ENCODE results near the gene MTA1. TPM values are rescaled to one million over a fixed set of nuclear protein-coding genes. Genes with fewer than 3 reads are reported as not detected.

The MTA1 gene
- total RNA-seq, 1 donor from 2014 or later = 172 TPM

DNA sequence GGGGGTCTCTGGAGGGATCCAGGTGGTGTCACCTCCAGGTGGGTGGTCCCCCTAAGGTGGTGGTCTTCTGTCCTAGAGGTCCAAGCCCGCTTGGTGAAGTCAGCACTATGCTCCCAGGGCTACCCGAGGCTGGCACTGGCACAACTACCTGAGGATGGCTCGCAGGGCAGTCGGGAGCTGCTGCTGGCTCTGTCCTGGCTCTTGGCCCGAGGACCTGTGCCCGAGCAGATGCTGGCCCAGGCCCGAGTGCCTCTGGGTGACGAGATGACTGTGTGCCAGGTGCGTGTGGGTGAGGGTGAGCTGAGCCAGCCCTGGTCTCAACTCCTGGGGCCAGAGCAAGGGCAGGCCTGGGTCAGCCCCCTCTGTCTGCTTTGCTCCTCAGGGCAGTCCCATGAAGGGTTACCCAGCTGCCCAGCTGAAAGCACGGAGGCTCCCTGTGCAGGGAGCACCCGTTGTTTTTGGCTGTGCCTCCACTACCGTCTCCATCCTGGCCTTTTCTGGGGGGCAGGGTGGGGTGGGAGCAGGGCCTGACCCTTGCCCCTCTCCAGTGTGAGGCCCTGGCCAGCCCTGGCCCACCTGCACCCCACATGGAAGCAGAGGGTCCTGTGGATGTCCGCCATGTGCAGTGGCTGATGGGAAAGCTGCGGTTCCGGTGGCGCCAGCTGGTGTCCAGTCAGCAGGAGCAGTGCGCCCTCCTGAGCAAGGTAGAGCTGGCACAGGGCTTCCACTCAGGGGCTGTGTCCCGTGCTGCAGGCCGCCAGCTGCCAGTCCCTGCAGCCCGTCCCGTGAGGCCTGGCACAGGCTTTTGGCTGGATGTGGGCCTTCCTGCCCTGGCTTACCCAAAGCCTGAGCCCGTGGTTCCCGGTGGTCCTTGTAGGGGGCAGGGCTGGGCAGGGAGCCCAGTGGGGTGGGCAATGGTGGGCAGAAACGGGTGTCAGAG, 72.7 kb downstream of the MTA1 start:
- Mint-ChIP-seq H3K4me3 (ENCODE audit: low read depth) (peak overlapping the region; percentile 85), H3K4me1 (ENCODE audit: low read depth) (peaks cover 12% of the 10 kb centered on the region), H3K27ac (peak overlapping the region; percentile 90), H3K9me3 (no peaks in the 10 kb centered on the region), H3K27me3 (ENCODE audit: low read depth) (no peaks in the 10 kb centered on the region), H3K36me3 (ENCODE audit: low read depth) (peaks cover 6% of the 10 kb centered on the region)
- DNase-seq (ENCODE audit: low spot score) = no peak
- intact Hi-C loops (cut with micrococcal nuclease) = loop anchor here (5.0 kb wide), 2 partner anchors 175 to 470 kb away; partner anchors contain the start of gene CDCA4

DNA sequence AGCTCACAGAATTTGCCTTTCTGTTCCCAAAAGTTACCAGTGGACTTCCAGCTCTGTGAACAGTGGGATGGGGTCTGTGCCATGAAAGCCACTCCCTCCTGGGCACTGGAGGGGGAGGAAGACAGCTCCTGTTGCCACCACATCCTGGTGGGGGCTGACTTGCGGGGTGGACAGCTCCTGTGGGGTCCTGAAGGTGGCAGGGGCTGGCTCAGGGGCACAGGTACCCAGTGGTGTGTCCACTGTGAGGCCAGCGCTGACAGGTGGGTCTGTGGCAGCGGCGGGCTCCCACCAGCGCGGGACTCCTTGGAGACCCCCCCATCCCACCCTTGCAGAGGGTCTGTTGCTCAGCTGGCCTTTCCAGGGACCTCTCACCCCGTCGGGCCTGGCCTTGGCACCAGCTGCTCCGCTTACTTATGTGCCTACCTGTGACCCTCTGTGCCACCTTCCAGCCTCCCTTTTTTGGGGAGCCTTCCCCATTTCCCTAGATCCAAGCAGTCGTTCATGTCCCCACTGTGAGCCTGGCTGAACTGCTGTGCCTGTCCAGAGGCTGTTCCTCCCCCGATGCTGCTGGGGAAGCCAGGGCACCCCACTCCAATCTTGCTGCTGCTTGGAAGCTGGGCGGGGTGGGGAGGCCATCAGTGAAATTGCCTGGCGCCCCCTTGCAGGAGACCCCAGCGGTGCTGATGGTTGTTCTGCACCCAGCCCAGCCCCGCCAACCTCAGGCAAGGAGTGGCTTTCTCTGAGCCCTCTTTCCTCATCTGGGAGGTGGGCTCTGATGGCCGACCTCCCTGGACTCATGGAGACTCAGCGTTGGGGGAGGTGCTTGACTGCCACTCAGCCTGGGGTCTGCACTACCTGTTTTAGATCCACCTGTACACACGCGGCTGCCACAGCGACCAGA, 73.6 kb downstream of the MTA1 start:
- no peak for DNase-seq (ENCODE audit: low spot score)
- no peaks in the 10 kb centered on the region for H3K27me3 Mint-ChIP-seq (ENCODE audit: low read depth)

DNA sequence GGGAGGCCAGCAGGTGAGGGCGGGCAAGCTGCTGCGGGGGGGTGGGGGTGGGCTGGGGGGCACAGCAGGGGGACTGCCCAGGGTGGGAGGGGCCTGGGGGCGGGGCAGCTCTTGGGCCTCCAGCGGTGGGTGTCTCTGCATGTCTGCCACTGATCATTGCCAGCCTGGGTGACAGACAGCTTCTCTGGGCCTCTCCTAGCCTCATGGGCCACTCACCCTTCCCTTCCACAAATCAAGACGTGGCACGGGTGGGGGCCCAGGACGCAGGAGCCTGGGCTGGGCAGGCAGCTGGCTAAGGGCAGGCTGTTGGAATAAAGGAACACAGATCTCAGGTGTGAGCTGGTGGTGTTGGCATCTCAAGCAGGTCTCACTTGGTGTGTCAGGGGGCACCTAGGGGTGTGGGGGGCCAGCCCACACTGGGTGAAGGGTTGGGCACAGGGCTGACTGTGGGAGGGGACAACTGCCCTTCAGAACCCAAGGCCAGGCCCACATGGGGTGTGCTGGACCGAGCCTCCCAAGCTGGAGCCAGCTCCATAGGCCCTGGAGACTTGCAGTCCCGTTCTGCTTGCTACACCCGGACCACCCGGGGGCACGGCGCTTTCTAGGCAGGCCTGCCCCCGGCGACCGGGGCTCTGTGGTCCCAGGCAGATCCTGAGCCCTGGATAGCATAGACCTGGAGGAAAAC, 74.4 kb downstream of the MTA1 start:
- H3K4me3 Mint-ChIP-seq (ENCODE audit: low read depth) = no peak overlapping the region
- peaks cover 11% of the 10 kb centered on the region for H3K4me1 Mint-ChIP-seq (ENCODE audit: low read depth)
- no peaks in the 10 kb centered on the region for H3K9me3 Mint-ChIP-seq
- intact Hi-C loops (cut with micrococcal nuclease) = loop anchor here (5.0 kb wide), 2 partner anchors 177 to 472 kb away; partner anchors contain the start of gene CDCA4
- DNase-seq (ENCODE audit: low spot score) = no peak
- H3K36me3 Mint-ChIP-seq (ENCODE audit: low read depth) = peaks cover 6% of the 10 kb centered on the region
- H3K27ac Mint-ChIP-seq = no peak overlapping the region
- H3K27me3 Mint-ChIP-seq (ENCODE audit: low read depth) = no peaks in the 10 kb centered on the region

More for the DNA sequence above, 73.6 kb downstream of the MTA1 start:
- H3K4me3 Mint-ChIP-seq (ENCODE audit: low read depth) = no peak overlapping the region
- peaks cover 12% of the 10 kb centered on the region for H3K4me1 Mint-ChIP-seq (ENCODE audit: low read depth)
- H3K27ac Mint-ChIP-seq = no peak overlapping the region
- intact Hi-C loops (cut with micrococcal nuclease) = loop anchor here (5.0 kb wide), 2 partner anchors 176 to 471 kb away; partner anchors contain the start of gene CDCA4
- peaks cover 6% of the 10 kb centered on the region for H3K36me3 Mint-ChIP-seq (ENCODE audit: low read depth)
- H3K9me3 Mint-ChIP-seq = no peaks in the 10 kb centered on the region

DNA sequence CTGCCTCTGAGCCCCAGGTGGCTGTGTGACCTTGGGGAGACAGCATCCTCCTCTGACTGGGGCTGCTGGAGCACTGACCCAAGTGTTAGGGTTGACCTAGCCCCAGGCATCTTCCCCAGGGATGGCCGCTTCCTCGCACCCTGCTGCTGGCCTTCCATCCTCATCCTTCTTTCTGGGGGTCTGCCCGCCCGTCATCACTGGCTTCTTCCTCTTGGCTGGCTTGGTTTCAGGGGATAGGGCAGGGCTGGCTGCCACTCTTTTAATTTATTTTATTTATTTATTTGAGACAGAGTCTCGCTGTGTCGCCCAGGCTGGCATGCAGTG, 74.9 kb downstream of the MTA1 start:
- DNase-seq (ENCODE audit: low spot score) = no peak
- peaks cover 2% of the 10 kb centered on the region for H3K36me3 Mint-ChIP-seq (ENCODE audit: low read depth)
- H3K4me1 Mint-ChIP-seq (ENCODE audit: low read depth) = peaks cover 6% of the 10 kb centered on the region
- intact Hi-C loops (cut with micrococcal nuclease) = loop anchor here (5.0 kb wide), 2 partner anchors 177 to 472 kb away; partner anchors contain the start of gene CDCA4
- H3K4me3 Mint-ChIP-seq (ENCODE audit: low read depth) = no peak overlapping the region
- no peaks in the 10 kb centered on the region for H3K9me3 Mint-ChIP-seq
- no peak overlapping the region for H3K27ac Mint-ChIP-seq
- H3K27me3 Mint-ChIP-seq (ENCODE audit: low read depth) = no peaks in the 10 kb centered on the region

DNA sequence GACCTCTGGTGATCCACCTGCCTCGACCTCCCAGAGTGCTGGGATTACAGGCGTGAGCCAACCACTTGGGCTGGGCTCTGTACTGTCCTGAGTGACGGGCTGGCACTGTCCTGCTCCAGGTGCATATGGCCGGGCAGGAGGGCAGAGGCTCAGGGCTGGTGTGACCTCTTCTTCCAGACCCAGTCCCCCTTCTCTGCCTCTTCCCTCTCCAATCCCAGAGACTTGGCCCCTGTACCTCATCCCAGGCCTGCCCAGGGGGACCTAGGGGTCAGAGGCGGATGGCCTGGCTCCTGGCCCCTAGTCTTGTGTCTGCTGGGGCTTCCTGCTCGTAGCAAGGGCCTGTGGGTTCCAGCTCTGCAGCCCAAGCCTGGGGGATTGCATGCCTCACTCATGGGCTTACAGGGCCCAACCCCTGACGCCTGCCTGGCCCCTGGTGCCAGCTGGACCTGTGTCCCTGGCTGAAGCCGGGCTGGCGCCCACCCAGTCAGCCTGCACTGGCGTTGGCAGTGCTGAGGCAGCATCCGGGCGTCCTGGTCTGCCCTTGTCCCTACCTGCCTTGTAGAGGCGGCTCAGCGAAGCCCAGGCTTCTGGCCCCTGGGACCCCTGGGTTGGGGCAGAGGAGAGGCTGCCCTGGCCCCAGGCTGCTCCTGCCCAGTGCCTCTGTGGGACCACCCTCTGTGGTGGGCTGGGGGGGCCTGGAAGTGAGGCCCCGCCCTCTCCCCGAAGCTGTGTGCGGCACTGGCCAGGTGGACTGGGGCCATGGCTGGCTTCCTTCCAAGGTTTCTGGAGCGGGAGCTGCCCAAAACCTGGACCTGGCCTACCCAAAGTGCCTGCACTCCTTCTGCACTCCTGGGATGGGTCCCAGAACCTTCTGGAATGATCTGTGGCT, 75.7 kb downstream of the MTA1 start:
- no peaks in the 10 kb centered on the region for H3K36me3 Mint-ChIP-seq (ENCODE audit: low read depth)
- peak; percentile 9 for DNase-seq (ENCODE audit: low spot score)
- no peak overlapping the region for H3K27ac Mint-ChIP-seq
- no peaks in the 10 kb centered on the region for H3K9me3 Mint-ChIP-seq
- H3K4me1 Mint-ChIP-seq (ENCODE audit: low read depth) = peaks cover 5% of the 10 kb centered on the region
- H3K4me3 Mint-ChIP-seq (ENCODE audit: low read depth) = no peak overlapping the region
- intact Hi-C loops (cut with micrococcal nuclease) = no loop called here
- H3K27me3 Mint-ChIP-seq (ENCODE audit: low read depth) = no peaks in the 10 kb centered on the region

DNA sequence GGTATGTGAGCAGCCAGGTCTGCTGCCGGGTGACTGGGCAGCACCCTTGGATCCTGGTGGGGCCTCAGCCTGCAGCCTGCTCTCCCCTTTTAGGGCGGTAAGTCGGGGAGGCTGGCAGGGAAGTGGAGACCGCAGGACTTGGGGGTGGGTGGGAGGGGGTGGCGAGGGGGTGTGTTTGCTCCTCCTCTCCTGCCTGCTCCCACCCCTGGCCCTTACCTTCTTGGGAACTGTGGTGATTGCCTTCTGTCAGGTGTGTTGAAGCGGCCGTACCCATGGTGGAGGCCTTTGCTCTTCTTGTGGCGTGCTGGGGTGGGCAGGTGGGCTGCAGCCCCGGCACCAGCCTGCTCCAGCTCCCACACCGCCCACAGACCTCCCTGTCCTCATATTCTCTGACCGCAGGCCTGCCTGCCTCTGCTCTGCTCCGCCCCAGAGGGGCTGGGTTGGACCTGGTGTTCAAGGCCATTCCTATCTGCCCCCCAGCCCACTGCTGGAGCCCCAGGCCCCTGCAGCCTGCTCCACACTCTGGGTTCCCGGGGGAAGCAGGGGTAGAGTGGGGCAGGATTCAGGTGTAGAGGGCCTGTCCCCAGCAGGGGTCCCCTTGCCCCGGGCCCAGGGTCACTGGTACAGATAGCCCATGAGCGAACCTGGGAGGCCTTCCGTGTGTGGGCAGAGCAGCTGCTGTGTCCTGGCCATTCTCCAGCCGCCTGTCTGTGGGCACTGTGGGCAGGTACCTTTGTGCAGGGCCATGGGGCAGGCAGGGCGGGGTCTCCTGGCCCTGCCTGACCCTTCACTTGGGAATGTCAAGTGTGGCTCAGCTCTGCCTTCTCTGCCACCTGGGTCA, 76.6 kb downstream of the MTA1 start:
- Mint-ChIP-seq H3K36me3 (ENCODE audit: low read depth) (no peaks in the 10 kb centered on the region), H3K27me3 (ENCODE audit: low read depth) (no peaks in the 10 kb centered on the region), H3K4me3 (ENCODE audit: low read depth) (no peak overlapping the region), H3K9me3 (no peaks in the 10 kb centered on the region), H3K27ac (no peak overlapping the region), H3K4me1 (ENCODE audit: low read depth) (peaks cover 5% of the 10 kb centered on the region)
- intact Hi-C loops (cut with micrococcal nuclease) = no loop called here
- DNase-seq (ENCODE audit: low spot score) = no peak

DNA sequence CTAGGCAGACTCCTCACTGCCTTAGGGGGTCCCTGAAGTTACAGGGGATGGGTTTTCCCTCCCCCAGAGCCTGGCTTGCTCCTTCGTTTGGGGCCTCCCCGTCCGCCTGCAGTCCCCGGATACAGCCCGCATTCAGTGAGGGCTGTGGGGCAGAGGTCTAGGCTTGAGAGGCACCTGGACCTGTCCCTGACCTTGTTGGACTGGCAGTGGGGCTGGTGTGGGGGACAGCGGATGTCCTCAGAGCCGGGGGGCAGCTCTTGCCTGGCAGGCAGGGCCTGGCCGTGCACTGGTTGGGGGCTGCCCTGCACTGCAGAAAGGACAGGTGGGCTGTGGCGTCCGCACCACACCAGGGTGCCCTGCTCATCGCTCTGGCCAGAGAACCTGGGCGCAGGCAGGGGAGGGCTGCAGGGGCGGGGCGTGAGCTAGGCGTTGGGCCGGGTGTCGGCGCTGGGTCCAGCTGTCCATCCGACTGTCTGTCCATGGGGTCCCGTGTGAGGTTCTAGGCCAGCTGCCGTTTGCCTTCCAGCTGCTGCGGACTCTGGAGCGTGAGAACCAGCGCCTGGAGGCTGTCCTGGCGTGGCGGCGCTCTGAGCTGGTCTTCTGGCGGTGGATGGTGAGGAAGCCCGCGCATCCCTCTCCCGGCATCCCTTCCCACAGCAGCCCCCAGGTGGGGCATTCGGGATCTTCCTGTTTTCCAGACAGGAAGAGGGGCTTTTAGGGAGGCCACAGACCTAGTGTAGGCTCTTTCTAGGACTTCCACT, 77.4 kb downstream of the MTA1 start:
- Mint-ChIP-seq H3K27ac (no peak overlapping the region), H3K36me3 (ENCODE audit: low read depth) (no peaks in the 10 kb centered on the region), H3K4me3 (ENCODE audit: low read depth) (no peak overlapping the region), H3K9me3 (no peaks in the 10 kb centered on the region), H3K27me3 (ENCODE audit: low read depth) (no peaks in the 10 kb centered on the region), H3K4me1 (ENCODE audit: low read depth) (peaks cover 2% of the 10 kb centered on the region)
- intact Hi-C loops (cut with micrococcal nuclease) = no loop called here
- no peak for DNase-seq (ENCODE audit: low spot score)

DNA sequence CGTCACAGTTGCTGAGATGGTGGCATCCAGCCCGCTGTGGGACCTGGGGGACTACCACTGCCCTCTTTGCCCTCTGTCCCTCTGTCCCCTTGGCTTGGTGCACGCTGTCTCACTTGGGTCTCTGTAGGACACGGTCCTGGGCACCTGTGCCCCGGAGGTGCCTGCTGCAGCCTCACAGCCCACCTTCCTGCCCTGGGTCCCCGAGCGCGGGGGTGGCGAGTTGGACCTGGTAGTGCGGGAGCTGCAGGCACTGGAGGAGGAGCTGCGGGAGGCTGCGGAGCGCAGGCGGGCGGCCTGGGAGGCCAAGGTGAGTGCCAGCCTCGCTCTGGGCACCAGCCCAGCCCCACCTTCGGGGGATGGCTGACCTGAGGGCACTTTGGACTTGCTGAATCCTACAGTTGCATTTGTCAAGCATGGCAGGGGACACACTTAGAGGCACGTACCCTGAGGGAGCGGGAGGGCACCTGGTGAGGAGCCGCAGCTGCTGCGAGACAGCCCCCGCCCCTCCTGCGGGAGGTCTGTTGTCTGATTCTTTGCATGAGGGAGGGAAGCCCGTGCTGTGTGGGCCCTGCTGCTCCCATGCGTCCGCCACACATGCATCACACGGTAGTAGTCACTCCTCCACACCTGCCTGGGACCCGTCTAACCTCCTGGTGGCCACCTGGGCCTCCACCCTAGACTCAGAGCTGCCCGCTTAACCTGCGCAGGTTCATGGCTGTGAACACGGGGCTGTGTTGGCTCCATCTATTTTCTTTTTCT, 78.2 kb downstream of the MTA1 start:
- H3K9me3 Mint-ChIP-seq = no peaks in the 10 kb centered on the region
- no peak overlapping the region for H3K4me3 Mint-ChIP-seq (ENCODE audit: low read depth)
- H3K27ac Mint-ChIP-seq = no peak overlapping the region
- H3K27me3 Mint-ChIP-seq (ENCODE audit: low read depth) = no peaks in the 10 kb centered on the region
- peak; percentile 9 for DNase-seq (ENCODE audit: low spot score)
- no peaks in the 10 kb centered on the region for H3K36me3 Mint-ChIP-seq (ENCODE audit: low read depth)
- intact Hi-C loops (cut with micrococcal nuclease) = no loop called here
- no peaks in the 10 kb centered on the region for H3K4me1 Mint-ChIP-seq (ENCODE audit: low read depth)

DNA sequence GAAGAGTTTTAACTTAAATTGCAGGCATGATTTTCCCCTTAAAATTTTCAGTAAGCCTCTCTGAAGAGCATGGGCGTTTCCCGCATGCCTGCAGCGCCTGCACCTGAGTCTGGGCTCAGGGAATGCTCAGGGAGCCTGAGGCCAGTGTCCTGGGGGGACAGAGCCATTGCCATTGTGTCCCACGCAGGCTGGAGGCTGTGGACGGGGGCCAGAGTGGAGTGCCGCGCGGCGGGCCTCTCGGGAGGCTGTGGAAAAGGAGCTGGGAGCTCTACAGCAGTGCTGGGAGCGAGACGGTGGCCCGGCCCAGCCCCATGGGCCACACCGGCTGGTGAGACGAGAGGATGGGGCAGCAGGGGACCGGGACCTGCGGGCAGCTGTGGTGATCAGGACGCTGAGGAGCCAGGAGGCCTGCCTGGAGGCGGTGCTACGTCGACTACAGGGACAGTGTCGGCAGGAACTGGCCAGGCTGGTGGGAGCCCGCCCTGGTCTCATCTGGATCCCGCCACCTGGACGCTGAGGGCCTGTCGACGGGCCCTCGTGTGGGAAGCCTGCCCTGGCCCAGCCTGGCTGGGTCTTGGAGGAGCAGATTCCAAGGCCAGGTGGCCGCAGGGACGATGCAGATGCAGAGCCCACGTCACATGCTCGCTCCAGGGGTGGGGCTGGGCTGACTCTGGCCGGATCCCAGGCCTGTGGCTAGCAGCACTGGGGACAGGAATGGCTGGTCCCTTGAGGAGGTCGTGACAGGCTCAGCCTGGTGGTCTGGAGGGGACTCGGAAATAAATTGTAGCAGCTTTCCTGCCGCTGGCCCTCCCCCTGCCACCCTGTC, 79.0 kb downstream of the MTA1 start:
- Mint-ChIP-seq H3K4me1 (ENCODE audit: low read depth) (no peaks in the 10 kb centered on the region), H3K27me3 (ENCODE audit: low read depth) (no peaks in the 10 kb centered on the region), H3K9me3 (no peaks in the 10 kb centered on the region), H3K36me3 (ENCODE audit: low read depth) (no peaks in the 10 kb centered on the region), H3K27ac (no peak overlapping the region), H3K4me3 (ENCODE audit: low read depth) (no peak overlapping the region)
- intact Hi-C loops (cut with micrococcal nuclease) = no loop called here
- no peak for DNase-seq (ENCODE audit: low spot score)
